ENCODE measurements around the gene VPS11. TPM values are rescaled to one million over a fixed set of nuclear protein-coding genes. Genes with fewer than 3 reads are reported as not detected.

The VPS11 gene
- total and polyA plus RNA-seq, 10 of the 15 experiments (the other 5 are each of a cell fraction or from before 2014, with no cell fraction given): 15.8 to 26.4 (median 24.5) TPM

- TF ChIP-seq, protein P1, sequence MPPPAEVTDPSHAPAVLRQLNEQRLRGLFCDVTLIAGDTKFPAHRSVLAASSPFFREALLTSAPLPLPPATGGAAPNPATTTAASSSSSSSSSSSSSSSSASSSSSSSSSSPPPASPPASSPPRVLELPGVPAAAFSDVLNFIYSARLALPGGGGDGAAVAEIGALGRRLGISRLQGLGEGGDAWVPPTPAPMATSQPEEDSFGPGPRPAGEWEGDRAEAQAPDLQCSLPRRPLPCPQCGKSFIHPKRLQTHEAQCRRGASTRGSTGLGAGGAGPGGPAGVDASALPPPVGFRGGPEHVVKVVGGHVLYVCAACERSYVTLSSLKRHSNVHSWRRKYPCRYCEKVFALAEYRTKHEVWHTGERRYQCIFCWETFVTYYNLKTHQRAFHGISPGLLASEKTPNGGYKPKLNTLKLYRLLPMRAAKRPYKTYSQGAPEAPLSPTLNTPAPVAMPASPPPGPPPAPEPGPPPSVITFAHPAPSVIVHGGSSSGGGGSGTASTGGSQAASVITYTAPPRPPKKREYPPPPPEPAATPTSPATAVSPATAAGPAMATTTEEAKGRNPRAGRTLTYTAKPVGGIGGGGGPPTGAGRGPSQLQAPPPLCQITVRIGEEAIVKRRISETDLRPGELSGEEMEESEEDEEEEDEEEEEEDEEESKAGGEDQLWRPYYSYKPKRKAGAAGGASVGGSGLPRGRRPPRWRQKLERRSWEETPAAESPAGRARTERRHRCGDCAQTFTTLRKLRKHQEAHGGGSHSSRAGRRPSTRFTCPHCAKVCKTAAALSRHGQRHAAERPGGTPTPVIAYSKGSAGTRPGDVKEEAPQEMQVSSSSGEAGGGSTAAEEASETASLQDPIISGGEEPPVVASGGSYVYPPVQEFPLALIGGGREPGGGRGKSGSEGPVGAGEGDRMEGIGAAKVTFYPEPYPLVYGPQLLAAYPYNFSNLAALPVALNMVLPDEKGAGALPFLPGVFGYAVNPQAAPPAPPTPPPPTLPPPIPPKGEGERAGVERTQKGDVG (CRISPR knock-in tag; IDR thresholded peaks at IDR 0.05): no peak
- TF ChIP-seq, protein P2, sequence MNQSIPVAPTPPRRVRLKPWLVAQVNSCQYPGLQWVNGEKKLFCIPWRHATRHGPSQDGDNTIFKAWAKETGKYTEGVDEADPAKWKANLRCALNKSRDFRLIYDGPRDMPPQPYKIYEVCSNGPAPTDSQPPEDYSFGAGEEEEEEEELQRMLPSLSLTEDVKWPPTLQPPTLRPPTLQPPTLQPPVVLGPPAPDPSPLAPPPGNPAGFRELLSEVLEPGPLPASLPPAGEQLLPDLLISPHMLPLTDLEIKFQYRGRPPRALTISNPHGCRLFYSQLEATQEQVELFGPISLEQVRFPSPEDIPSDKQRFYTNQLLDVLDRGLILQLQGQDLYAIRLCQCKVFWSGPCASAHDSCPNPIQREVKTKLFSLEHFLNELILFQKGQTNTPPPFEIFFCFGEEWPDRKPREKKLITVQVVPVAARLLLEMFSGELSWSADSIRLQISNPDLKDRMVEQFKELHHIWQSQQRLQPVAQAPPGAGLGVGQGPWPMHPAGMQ (IDR thresholded peaks at IDR 0.05; ENCODE audit: borderline replicate concordance): no peak
- TF ChIP-seq ETV6 (conservative IDR thresholded peaks at IDR 0.05 in 1 of 2, IDR thresholded peaks at IDR 0.05 in 1 of 2; ENCODE audit: borderline replicate concordance in 1 of 2, low read depth in 1 of 2): no peak
- TF ChIP-seq ZNF622 (IDR thresholded peaks at IDR 0.05): no peak
- TF ChIP-seq CHD4 (IDR thresholded peaks at IDR 0.05): no peak
Observed at GRCh38 chr11:119117004-119117706, 49.5 kb downstream of the VPS11 start (continued).

GRCh38 chr11:119118227-119118626, 50.6 kb downstream of the VPS11 start:
- FAIRE-seq (no peak), ATAC-seq (no peak), DNase-seq (ENCODE audit: low read depth, low spot score) (no peak)
- intact Hi-C loops (cut with micrococcal nuclease; ENCODE audit: unreplicated experiment) (no loop called here), in situ Hi-C loops (cut with MboI) (no loop called here)
- ChIA-PET SMC1A (ENCODE audit: uncharacterized antibody, unreplicated experiment) (interaction anchor here (5.0 kb wide), 1 partner anchor 9 kb away, joined by 32 read pairs; no protein-coding TSS in a partner anchor), POLR2A (interaction anchor here (0.7 to 6.9 kb wide), 4 partner anchors 9 to 141 kb away, joined by 3 to 76 read pairs (median 4); partner anchors contain the start of gene C2CD2L), CTCF (interaction anchor here (0.8 to 1.3 kb wide), 6 partner anchors 8 to 78 kb away, joined by 3 to 5 read pairs (median 4); partner anchors contain the start of genes C2CD2L and DPAGT1), RAD21 (ENCODE audit: unreplicated experiment) (no interaction called here)
- 86% methylated on average over 5 of the region's 5 CpGs for WGBS (ENCODE audit: insufficient coverage, insufficient replicate concordance, low lambda C conversion rate, missing lambda C conversion rate)
- TF ChIP-seq CBX5 (IDR thresholded peaks at IDR 0.05; ENCODE audit: low read depth) (no peak), ZBED1 (IDR thresholded peaks at IDR 0.05; ENCODE audit: borderline replicate concordance) (no peak), NBN (IDR thresholded peaks at IDR 0.05) (no peak), RELB (IDR thresholded peaks at IDR 0.05; ENCODE audit: low read depth) (no peak), MYB (IDR thresholded peaks at IDR 0.05; ENCODE audit: borderline replicate concordance, low read depth, low read length) (no peak)
- no peak overlapping the region for H3K4me2 ChIP-seq (ENCODE audit: control insufficient read depth, insufficient read depth)
- no TSS peak for BruUV-seq (replicated peaks)
- H4K20me1 ChIP-seq (ENCODE audit: control insufficient read depth, insufficient read depth): no peaks in the 10 kb centered on the region
- peaks cover 19% of the 10 kb centered on the region for H3K79me2 ChIP-seq (ENCODE audit: control insufficient read depth, insufficient read depth, low read length)
- no peaks in the 10 kb centered on the region for H3K27me3 ChIP-seq (replicated peaks in 1 of 2; ENCODE audit: control insufficient read depth in 2 of 2, insufficient read depth in 2 of 2, low read length in 1 of 2)
- no peak overlapping the region for H3K9ac ChIP-seq (ENCODE audit: control insufficient read depth, insufficient read depth, low read length)
- no peak overlapping the region for H3K4me3 ChIP-seq
- no peak overlapping the region for H3K27ac ChIP-seq (ENCODE audit: control insufficient read depth, insufficient read depth)
- peaks cover 0 to 8% of the 10 kb centered on the region in 2 experiments; a peak in 3 of 4 replicates for H3K36me3 ChIP-seq (ENCODE audit: control insufficient read depth in 2 of 2, insufficient read depth in 2 of 2, low read length in 1 of 2)
- H3K9me3 ChIP-seq (replicated peaks; ENCODE audit: control insufficient read depth, insufficient read depth, low read length): no peaks in the 10 kb centered on the region
- no peak overlapping the region for H2AFZ ChIP-seq (ENCODE audit: control insufficient read depth, low read depth, low read length)
- H3K4me1 ChIP-seq (ENCODE audit: control insufficient read depth, insufficient read depth, low read length): peaks cover 13% of the 10 kb centered on the region

Data from GM12878 (cell line).